ENCODE measurements around the gene ETV5.

Gene ETV5

DNA sequence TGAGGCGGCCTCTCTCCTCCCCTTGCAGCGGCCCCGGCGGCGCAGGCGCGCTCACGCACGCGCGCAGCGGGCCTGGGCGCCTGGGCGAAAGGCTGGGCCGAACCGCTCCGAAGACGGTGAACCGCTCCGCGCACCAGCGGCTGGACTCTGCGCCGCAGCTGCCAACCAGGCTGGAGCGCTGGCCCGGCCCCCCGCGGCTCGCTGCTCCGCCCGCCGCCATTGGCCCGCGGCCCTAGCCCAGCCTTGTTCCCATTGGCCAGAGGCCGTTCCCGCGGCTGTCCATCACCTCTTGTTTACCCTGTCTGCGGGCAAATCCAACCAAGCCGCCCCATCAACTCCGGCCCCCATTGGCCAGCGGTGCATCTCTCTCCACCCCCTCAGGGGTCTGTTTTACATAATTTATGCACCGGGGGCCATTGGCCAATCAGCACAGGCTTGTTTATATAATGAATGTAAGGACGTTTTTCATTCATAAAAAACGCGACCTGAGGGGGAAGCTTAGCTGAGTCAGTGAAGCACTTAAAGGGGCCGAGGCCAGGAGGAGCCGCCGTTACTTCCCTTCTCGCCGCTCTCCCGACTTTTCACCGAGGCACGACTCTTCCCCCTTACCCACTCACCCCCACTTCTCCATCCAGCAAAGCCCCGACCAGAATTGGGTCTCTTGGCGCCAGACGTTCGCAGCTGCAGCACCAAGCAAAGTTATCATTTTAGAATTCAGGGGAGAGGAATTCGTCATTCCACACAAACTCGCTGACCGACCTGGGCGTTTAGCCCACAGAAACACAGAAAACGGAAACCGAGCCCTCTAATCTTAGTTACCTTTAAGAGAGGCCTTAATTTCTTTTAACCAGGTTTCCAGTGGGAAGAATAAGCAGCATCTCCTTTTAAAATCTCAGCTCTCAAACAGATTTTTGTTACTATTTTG, at the start of gene ETV5:
ETV5 (minus strand) TSS at position 149 of the 925 bp plus-strand sequence. CDS start 3,221 bp downstream, outside the sequence.
- DNase-seq (ENCODE audit: low read depth): peak; percentile 99
- peak within 1 kb of the TSS; percentile 87 for H3K4me3 ChIP-seq (ENCODE audit: low read depth, low read length)

DNA sequence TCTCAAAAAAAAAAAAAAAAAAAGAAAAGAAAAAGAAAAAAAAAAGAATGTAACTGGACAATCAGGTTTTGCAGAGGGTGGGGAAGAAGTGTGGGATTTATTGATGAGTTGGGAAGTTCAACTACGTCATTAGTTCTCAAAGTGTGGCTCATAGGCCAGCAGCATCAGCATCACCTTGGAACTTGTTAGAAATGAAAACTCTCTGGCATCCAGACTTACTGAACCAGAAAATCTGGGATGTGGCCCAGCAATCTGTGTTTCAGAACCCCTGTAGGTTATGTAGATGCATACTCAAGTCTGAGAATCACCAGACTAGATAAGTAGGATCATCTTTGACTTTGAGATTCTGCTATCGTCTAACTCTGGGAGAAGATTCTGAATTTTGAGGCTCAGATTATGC, 45.8 kb upstream of the ETV5 start:
- no peak for DNase-seq (ENCODE audit: low read depth)
- no peak overlapping the region for H3K4me3 ChIP-seq (ENCODE audit: low read depth, low read length)

DNA sequence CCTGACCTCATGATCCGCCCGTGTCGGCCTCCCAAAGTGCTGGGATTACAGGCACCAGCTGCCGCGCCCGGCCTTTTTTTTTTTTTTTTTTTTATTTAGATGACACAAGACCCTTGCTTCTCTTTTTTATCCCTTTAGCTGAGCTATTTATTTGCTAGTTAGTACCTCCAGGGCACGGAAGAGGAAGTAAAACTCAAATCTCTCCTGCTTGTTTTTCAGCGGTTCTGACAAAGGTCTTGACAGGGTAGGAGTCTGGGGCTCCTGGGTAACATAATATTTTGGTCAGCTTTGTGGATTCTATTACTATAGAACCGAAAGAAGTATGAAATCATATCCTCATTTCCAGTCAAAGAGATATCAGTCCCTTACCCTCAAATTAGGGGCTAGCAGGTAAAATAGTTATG, 44.0 kb upstream of the ETV5 start:
- no peak for DNase-seq (ENCODE audit: low read depth)
- no peak overlapping the region for H3K4me3 ChIP-seq (ENCODE audit: low read depth, low read length)

DNA sequence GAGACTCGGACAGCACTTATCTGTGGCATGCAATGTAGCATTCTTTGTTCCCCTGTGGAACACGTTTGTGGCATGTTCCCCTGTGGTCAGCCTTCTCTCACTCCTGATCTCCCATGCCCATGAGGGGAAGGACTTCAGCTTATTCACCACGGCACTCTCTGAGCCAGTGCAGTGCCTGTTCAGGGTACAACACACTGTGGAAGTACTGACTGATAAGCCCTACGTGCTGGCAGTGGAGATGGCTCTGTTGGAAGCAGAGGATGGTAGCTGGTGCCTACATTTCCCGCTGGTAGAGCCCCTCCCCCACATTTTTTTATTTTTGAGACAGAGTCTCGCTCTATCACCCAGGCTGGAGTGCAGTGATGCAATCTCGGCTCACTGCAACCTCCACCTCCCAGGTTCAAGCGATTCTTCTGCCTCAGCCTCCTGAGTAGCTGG, 43.5 kb upstream of the ETV5 start:
- no peak for DNase-seq (ENCODE audit: low read depth)
- no peak overlapping the region for H3K4me3 ChIP-seq (ENCODE audit: low read depth, low read length)

DNA sequence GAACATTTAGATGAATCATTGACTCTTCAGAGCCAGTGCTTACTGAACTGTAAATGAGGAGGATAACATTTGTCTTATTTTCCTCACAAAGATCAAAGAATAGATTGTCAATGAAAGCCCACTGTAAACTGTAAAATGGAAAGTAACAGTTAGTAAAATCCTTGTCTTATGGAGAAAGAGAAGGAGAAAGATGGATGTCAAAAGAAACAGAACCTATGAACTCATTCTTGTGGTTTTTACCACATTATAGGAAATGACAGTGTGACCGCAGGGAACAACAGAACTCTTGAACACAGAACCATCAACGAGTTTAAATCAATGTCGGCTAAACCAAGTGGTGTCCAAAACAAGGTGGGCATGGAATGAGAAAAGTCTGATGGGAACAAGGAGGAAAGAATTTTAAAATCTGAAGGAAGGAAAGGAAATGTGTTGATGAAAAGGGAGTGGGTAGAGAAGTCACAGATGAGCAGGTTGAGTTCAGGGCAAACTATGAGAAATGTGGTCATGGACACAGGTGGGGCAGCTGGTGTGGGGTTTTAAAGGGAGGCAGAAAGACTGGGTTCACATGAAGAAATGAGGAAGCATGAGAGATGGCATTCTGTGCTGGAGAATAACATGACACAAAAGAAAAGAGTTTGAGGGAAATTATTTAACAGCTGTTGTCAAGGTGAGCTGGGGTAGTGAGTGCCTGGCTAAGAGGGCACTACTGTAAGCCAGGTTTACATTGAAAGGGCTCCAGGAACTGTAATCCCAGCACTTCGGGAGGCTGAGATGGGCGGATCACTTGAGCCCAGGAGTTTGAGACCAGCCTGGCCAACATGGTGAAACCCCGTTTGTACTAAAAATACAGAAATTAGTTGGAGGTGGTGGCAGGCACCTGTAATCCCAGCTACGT, 42.4 kb upstream of the ETV5 start:
- DNase-seq (ENCODE audit: low read depth): no peak
- no peak overlapping the region for H3K4me3 ChIP-seq (ENCODE audit: low read depth, low read length)

DNA sequence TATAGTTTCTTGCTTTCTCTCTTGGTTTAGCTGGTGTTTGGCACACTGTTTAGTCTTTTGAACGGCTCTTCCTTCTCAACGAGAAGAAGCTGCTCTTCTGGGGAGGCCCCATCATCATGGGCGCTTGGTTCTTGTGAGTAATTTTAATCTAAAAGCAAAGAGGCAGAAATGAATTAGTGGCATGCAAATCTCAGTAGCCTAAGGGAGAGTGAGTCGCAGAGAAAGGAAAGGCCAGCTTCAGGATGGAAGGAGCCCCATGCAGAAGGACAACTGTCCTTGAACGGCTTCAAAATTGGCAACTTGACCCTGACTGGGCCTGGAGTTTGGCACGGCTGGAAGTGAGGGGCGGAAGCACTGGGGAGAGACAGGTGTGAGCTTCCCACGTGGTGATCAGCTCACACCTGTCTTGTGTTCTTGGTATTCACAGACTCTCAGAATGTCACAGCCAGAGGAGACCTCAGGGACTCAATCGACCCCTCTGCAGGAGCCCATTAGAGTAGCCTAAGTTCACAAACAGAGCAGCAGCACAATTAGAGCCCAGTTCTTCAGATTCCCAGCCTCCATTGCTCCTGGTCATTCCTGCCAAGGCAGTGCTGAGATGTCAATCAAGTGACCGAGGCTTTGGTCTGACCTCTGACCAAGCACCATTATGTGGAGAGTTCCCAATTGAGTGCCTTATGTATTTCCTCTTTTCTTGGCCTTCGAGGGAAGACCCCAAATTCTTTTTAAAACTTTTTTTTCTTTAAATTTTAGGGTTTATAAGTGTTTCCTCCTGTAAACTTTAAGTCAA, 41.3 kb upstream of the ETV5 start:
- DNase-seq (ENCODE audit: low read depth): no peak
- H3K4me3 ChIP-seq (ENCODE audit: low read depth, low read length): no peak overlapping the region

DNA sequence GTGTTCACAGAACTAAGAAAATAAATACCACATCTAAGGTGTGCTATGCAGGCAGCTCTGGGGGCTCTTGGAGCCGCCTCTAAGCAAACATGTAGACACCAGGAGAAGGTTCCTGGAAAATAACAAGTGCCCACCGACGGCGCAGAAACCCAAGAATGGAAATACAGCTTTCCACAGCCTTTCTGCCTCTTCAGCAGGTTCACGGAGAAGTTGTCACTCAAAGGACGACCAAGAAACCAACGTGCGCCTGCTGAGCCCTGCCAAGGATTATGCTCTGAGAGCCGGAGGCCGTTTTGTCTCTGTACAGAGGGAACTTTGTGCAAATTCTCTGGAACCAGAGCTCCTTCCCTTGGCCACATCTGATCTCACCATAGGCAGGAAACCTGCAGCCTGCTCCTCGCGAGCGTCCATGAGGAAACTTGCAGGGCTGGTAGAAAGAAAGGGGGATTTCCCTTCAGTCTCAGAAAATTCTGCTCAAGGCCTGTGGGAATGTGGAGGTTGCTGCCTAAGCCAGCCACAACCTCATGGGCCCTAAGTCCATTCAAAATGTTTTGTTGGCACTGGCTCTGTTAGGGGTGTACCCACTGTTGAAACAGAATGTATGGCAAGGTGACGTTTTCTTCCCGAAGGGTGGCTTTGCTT, 40.6 kb upstream of the ETV5 start:
- DNase-seq (ENCODE audit: low read depth): no peak
- H3K4me3 ChIP-seq (ENCODE audit: low read depth, low read length): no peak overlapping the region

DNA sequence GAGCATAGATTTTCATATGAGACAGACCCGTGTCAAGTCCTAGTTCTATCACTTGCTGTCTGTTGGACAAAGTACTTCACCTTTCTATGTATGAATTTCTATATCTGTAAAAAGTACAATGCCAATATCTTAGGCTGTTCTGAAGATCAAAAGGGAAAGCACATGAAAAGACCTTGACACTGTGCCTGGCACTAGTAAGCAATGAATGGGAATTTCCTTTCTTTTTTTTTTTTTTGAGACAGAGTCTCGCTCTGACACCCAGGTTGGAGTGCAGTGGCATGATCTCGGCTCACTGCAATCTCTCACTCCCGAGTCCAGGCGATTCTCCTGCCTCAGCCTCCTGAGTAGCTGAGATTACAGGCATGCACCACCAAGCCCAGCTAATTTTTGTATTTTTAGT, 35.4 kb upstream of the ETV5 start:
- no peak overlapping the region for H3K4me3 ChIP-seq (ENCODE audit: low read depth, low read length)
- DNase-seq (ENCODE audit: low read depth): no peak

DNA sequence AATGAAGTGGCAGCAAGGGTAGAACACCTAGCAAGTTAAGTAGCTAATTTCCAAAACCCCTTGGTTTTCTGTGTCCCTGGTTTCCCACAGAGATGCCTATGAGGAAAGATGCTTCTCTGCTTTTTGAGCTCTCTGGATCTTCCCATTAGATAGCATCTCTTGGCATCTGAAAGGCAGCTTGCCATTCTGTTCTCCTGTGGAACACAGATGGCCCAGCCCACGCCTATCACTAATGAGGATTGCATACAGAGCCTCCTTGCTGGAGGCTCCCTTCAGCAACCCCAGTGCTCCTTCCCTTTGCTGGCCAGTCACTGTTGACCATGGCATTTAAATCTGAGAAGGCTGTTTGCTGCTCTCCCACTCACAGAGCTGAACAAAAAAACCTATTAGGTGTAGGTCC, 34.4 kb upstream of the ETV5 start:
- no peak overlapping the region for H3K4me3 ChIP-seq (ENCODE audit: low read depth, low read length)
- no peak for DNase-seq (ENCODE audit: low read depth)

DNA sequence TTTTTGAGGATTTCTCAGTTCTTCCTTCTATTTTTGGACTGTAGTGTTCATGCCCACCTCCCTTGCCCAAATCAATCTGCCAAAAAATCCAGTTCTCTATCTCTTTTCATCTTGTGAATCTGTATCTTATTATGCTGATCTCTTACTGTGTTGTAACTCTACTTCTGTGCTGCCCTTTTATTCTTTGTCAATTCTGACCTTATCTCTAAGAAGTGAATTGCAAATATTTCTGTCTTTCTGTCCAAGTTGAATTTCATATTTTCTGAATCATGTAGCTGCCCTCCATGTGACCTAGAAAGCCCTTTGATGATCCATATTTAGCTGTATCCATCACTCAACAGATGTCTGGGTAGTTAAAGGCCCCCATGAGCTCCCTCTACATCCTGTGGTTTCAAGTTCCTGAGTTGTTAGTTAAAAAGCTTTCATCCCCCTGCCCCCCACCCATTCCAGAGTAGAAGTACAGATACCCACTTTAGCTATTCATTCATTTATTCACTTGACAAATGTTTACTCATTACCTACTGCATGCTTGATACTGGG, 33.6 kb upstream of the ETV5 start:
- no peak for DNase-seq (ENCODE audit: low read depth)
- no peak overlapping the region for H3K4me3 ChIP-seq (ENCODE audit: low read depth, low read length)

DNA sequence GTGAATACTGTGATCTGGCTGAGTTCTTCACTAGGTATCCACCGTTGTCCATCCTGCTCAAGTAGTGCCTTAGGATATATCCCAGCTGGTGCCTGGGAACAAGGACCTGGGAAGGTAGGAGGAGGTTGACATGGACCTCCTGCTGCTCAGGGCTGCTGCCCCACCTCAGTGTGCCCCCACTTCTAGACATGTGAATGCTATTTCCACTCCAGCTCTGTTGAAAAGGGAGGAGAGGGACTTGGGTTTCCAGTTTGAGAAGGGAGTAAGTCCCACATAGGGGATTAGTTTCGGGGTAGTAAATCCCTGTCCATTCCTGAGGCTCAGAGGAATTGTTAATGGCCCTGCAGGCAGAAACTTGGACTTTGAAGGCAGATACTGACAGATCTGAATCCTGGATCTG, 32.9 kb upstream of the ETV5 start:
- no peak for DNase-seq (ENCODE audit: low read depth)
- no peak overlapping the region for H3K4me3 ChIP-seq (ENCODE audit: low read depth, low read length)

DNA sequence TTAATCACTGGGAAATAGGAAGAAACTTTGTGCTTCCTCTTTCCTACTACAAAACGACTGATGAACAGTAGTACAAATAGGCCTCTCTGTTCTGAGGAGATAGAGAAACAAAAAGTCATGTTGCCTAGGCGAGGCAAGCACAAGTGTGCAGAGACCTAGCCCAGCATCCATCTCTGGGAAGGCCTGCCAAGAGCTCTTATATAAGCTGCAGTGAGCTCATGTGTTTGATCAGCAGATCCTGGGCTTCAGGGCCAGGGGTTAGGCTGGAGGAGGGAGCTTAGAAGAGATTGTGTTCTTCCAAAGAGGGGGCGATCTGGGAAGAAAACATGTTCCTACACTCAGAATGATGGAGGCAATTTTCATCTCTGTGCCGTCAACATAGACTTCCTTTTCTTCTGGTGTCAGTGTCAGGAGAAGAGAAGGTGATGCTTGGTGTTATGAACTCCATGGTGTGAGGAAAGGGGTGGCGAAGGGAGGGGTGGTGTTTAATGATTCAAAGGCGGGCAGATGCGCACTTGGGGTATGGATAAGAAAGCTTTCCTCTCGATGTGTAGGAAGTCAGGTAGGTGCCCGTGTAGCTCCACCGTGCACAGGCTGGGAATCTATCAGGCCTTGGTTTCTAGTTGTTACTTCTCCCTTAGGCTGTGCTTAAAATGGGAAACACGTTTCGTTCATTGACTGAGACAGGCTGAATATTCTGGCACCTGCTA, 29.5 kb upstream of the ETV5 start:
- H3K4me3 ChIP-seq (ENCODE audit: low read depth, low read length): no peak overlapping the region
- DNase-seq (ENCODE audit: low read depth): no peak

DNA sequence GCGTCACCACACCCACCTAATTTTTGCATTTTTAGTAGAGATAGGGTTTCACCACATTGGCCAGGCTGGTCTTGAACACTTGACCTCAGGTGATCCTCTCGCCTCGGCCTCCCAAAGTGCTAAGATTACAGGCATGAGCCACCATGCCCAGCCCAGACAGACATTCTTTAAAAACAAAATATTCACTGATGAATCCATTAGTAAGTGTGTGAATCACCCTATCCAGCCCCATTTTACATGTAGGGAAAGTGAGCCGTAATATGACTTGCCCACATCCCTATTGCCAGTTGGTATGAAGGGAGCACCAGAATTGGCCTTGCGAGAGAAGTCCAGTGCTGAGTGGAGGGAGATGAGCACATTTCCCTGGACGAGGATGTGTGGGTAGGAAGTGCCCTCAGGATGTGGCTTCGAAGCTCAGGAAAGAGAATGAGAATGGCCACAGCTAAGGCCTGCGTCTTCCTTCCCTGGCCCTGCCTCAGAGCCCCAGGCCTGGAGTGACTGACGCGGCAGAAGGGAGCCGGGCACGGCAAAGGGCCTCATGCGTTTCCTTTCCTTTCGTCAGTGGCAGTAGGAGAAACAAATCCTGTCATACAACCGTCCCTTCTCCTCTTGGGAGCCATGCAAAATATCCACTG, 28.3 kb upstream of the ETV5 start:
- H3K4me3 ChIP-seq (ENCODE audit: low read depth, low read length): no peak overlapping the region
- DNase-seq (ENCODE audit: low read depth): no peak

DNA sequence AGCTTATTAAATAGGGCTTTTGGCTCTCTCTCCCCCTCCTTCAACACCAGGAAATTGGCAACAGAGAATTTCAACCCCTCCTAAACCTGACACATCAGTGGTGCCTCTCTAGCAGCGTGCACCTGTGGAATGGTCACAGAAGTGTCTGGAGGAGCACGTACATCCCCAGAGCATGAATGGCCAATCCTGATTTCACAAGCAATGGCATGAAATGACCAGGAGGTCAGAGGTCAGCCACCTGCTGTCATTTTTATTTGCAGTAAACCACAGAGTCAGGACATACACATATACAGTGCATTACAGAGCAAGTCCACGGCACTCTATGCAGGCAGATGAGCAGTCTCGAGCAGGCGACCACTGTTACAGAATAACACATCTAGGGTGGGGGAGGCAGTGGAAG, 25.1 kb upstream of the ETV5 start:
- no peak overlapping the region for H3K4me3 ChIP-seq (ENCODE audit: low read depth, low read length)
- DNase-seq (ENCODE audit: low read depth): no peak

DNA sequence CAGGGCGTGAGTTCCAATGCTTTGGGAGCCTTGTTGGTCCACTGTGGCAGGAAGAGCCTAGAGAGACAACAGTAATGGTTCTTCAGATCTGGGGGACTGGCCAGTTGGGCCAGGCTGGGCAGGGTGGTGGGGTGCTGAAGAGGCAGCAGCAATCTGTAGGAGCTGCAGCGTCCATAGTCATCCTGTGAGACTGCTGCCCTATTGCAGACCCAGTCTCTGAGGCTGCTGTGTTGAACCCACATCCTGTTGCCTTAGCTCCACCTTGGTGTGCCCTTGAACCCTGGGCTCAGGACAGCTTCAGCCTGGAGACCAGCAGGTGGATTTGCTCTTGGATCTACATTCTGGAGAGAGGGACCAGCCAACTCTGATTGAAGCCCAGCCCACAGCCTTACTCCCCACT, 23.6 kb upstream of the ETV5 start:
- no peak overlapping the region for H3K4me3 ChIP-seq (ENCODE audit: low read depth, low read length)
- no peak for DNase-seq (ENCODE audit: low read depth)

DNA sequence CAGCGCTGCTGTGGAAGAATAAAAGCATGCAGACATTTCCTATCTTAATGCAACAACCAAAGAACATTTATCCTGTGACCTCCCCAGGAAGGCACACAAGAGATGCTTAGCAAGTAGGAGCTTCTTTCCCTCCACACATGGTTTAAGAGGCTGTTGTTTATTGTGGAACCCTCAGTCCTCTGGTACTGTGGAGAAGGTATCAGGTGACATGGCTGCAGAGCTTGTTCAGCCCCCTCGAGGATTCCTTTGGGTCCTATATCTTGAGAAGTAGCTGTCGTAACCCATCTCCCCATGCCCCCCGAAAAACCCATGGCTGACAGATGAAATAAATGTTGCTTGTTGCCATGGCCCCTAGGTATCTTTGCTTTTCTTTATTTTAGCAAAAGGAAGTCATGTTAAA, 20.3 kb upstream of the ETV5 start:
- no peak for DNase-seq (ENCODE audit: low read depth)

DNA sequence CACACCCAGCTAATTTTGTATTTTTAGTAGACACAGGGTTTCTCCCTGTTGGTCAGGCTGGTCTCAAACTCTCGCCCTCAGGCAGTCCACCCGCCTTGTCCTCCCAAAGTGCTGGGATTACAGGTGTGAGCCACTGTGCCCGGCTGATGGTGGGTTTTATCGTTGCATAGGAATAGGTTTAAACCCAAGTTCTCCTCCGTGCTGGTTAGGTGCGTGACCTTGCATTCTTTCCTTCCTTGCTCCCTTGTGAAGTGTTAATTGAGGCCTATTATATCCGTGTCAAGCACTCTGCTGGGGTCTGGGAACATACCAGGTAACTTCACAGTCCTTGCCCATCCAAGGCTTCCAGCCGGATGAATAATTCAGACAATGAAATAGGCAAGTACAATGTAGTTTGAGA, 19.3 kb upstream of the ETV5 start:
- H3K4me3 ChIP-seq (ENCODE audit: low read depth, low read length): no peak overlapping the region
- DNase-seq (ENCODE audit: low read depth): no peak

More for the DNA sequence above, 20.3 kb upstream of the ETV5 start:
- H3K4me3 ChIP-seq (ENCODE audit: low read depth, low read length): no peak overlapping the region

DNA sequence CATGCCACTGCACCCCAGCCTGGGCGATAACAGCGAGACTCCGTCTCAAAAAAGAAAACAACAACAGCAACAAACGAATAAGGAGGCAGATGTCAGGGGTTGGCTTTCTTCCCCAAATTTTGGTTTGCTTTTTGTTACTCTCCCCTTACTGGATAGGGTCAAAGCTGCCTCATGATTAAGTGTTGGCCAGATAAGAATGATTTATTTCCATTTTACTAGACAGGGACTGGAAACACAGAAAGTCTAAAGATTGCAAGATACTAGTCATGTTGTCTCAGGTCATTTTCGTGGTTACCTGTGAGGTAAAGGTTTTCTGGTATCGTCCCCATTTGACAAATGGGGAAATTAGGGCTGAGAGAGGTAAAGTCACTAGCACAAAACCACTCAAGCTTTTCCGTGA, 18.6 kb upstream of the ETV5 start:
- no peak for DNase-seq (ENCODE audit: low read depth)
- no peak overlapping the region for H3K4me3 ChIP-seq (ENCODE audit: low read depth, low read length)
